Epithelial cell of proximal tubule (primary cell): ENCODE results near the gene NEU3. TPM values are rescaled to one million over a fixed set of nuclear protein-coding genes. Genes with fewer than 3 reads are reported as not detected.
A peak's percentile ranks its signal among the peaks of the same experiment; 100 is the strongest.
"Not testable (repeated sequence)": the region's sequence is repeated elsewhere in the genome, so short reads cannot be mapped to it uniquely, and the experiment has no call there.

Experiments
- DNase-seq: peaks from one replicate; pipeline ENCODE4 v3.0.0-alpha.2; 2011; ENCODE audit warnings: low read depth
- H3K4me3 ChIP-seq: 2 replicates; pipeline ENCODE4 v1.5.1; 2011; ENCODE audit warnings: low read depth, mild to moderate bottlenecking, low read length
- total RNA-seq: library from RNA; depleted of rRNA; stranded (reverse); fragments of >200 nt; gene quantifications from 2 replicates; pipeline ENCODE4 v1.2.3, GENCODE V29; 2015
- TF ChIP-seq, protein P1 (sequence below): conservative IDR thresholded peaks from 2 replicates; pipeline ENCODE4 v1.5.1; 2012; ENCODE audit warnings: low read depth, mild to moderate bottlenecking, low read length

NEU3 gene
- total RNA-seq, 1 donor from 2014 or later = 4.5 TPM

DNA sequence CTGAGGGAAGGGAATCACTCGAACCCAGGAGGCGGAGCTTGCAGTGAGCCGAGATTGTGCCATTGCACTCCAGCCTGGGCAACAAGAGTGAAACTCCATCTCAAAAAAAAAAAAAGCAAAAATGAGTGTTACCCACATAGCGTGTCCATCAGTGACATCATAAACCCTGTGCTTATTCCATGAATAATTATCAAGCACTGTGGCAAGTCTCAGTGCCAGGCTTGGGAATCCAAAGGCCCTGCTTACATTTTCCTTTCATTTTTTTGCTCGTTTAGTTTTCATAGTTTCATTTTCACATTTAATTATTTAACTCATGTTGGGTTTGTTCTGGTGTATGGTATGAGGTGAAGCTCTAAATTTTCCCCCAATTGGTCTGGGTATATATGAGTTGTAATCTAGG is 46.5 kb downstream of the NEU3 start:
- TF ChIP-seq, protein P1, sequence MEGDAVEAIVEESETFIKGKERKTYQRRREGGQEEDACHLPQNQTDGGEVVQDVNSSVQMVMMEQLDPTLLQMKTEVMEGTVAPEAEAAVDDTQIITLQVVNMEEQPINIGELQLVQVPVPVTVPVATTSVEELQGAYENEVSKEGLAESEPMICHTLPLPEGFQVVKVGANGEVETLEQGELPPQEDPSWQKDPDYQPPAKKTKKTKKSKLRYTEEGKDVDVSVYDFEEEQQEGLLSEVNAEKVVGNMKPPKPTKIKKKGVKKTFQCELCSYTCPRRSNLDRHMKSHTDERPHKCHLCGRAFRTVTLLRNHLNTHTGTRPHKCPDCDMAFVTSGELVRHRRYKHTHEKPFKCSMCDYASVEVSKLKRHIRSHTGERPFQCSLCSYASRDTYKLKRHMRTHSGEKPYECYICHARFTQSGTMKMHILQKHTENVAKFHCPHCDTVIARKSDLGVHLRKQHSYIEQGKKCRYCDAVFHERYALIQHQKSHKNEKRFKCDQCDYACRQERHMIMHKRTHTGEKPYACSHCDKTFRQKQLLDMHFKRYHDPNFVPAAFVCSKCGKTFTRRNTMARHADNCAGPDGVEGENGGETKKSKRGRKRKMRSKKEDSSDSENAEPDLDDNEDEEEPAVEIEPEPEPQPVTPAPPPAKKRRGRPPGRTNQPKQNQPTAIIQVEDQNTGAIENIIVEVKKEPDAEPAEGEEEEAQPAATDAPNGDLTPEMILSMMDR = no peak
- no peak overlapping the region for H3K4me3 ChIP-seq
- no peak for DNase-seq

DNA sequence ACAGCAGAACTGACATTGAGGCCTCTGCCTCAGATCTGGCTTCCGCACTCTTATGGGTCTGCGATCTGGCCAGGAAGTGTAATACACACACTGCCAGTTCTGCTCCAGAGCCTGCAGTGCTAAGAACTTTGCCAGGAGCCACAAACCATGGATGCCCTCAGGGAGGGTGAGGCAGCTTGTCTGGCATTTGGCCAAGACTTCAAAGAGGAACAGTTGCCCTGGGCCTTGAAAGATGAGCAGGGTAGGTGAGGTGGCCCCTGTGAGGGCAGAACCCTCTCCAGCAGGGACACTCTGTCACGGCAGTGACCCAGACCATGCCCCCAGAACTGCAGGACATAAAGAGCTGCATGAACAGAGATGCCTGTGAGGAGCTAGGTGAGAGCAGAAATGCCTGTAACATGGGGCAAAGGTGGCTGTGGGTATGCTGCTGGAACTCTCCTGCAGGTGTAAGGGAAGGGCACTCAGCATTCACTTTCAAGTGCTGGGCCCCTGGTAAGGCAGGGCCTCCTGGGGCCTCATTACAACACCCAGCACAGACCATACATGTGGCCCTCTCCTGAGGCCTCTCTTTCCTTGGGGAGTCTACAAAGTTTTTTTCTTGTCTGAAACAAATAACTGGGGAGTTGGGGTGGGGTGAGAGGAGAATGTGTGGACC is 47.3 kb downstream of the NEU3 start:
- TF ChIP-seq, protein P1 = no peak
- peak; percentile 76 for DNase-seq
- no peak overlapping the region for H3K4me3 ChIP-seq

DNA sequence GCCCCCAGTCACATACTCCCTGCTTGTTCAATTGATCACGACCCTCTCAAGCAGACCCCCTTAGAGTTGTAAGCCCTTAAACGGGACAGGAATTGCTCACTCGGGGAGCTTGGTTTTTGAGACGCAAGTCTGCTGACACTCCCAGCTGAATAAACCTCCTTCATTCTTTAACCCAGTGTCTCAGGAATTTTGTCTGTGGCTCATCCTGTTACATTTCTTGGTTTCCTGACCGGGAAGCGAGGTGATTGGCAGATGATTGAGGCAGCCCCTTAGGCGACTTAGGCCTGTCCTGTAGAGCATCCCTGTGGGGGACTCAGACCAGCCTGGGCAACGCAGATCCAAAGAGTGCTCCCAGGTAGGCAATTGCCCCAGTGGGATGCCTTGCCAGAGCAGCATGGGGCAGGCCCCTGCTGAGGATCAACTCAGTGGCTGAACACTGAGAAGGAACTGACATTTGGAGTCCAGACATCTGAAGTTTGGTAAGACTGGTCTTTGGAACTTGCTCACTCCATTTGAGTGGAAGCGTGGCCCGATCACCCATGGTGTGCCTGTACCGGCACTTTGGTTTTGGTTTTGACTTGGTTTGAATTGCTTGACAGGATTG is 51.5 kb downstream of the NEU3 start:
- DNase-seq = no peak
- TF ChIP-seq, protein P1 = no peak
- H3K4me3 ChIP-seq = no peak overlapping the region

DNA sequence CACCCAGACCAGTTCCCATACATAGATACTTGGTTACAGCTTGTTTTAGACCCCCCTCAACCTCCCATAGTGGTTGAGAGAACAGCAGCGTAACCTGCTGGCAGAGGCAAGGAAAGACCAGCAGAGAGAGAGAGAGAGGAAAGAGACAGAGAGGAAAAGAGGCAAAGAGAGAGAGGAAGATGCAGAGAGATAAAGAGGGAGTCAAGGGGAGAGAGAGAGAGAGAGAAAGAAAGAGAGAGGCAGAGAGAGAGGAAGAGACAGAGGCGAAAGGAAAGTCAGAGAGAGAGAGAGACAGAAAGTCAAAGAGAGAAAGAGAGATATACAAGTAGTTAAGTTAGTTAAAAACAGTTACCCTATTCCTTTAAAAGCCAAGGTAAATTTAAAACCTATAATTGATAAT is 52.5 kb downstream of the NEU3 start:
- DNase-seq = no peak
- TF ChIP-seq, protein P1 = no peak
- no peak overlapping the region for H3K4me3 ChIP-seq

DNA sequence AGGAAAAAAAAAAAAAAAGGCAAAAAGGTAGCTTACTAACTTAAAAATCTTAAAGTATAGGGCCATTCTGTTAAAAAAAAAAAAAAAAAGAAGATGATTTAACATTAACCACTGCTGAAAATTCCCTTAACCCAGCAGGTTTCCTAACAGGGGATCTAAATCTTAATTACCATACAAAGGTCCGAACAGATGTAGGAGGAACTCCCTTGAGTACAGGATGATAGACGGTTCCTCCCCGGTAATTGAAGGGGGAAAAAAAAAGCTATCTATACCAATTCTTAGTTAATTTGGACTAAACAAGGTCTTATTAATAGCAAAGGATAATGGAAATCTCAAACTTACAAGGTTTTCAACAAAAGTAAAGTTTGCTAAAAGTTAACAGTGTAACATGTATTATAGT is 53.1 kb downstream of the NEU3 start:
- not testable (repeated sequence) for DNase-seq, H3K4me3 ChIP-seq

DNA sequence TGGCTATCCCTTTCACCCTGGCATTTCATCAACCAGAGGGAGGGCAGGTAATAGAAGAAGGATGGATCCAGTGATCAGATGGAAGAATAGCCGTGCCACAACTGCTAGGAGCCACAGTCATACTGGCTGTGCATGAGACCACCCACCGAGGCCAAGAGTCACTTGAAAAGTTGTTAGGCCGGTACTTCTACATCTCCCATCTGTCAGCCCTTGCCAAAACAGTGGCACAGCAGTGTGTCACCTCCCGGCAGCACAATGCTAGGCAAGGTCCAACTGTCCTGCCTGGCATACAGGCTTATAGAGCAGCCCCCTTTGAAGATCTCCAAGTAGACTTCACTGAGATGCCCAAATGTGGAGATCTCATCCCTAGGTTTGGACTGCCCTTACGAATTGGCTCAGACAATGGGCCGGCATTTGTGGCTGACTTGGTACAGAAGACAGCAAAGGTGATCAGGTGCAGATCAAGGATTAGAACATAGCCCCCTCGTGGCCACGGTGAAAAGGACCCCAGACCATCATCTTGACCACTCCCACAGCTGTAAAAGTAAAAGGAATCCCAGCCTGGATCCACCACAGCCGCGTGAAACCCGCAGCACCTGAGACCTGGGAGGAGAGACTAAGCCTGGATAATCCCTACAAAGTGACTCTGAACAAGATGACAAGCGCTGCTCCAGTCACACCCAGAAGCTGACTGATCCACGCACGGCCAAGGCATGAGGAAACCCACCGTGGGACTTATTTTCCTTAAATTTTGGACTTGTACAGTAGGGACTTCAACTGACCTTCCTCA is 55.8 kb downstream of the NEU3 start:
- DNase-seq = not testable (repeated sequence)

DNA sequence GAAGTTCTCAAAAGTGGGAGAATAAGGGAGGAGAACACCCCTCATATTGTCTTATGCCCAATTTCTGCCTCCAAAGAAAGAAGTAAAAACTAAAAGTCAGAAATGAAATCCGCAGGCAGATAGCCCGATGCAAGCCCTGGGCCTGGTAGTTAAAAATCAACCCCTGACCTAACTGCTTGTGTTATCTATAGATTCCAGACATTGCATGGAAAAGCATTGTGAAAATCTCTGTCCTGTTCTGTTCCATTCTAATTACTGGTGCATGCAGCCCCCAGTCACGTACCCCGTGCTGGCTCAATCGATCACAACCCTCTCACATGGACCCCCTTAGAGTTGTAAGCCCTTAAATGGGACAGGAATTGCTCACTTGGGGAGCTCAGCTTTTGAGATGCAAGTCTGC is 57.9 kb downstream of the NEU3 start:
- not testable (repeated sequence) for H3K4me3 ChIP-seq, DNase-seq

More for the DNA sequence above, 55.8 kb downstream of the NEU3 start:
- H3K4me3 ChIP-seq = not testable (repeated sequence)

DNA sequence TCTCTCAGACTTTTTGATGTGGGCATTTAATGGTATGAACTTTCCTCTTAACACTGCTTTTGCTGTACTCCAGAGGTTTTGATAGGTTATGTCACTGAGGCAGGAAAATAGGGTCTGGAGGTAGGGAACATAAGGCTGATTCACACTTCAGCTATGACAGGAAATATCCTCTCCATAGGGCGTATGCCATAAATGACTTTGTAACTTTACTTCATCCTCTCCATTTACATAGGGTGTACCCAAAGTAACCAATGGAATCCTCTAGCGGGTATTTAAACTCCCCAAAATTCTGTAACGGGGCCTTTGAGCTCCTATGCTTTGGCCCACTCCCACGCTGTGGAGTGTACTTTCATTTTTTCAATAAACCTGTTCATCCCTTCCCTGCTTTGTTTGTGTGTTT is 58.5 kb downstream of the NEU3 start:
- TF ChIP-seq, protein P1 = no peak
- no peak for DNase-seq
- H3K4me3 ChIP-seq = no peak overlapping the region

DNA sequence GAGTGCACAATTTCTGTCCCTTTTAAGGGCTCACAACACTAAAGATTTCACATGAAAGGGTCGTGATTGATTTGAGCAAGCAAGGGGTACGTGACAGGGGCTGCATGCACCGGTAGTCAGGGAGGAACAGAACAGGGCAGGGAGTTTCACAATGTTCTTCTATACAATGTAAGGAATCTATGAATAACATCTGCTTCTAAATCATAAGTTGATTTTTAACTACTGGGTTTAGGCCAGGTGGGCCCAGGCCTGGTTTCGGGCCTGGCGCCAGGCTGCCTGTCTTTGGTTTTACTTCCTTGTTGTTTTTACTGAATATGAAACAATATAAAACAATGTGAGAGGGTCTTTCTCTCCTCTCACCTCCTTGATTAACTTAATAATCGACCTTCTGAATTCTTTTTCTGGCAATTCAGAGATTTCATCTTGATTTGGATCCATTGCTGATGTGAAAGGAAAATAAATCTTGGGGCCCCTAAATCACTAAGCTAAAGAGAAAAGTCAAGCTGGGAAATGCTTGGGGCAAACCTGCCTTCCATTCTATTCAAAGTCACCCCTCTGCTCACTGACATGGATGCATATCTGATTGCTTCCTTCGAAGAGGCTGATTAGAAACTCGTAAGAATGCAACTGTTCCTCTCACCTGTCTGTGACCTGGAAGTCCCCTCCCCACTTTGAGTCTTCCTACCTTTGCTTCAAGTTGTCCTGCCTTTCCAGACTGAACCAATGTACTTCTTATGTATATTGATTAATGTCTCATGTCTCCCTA is 61.0 kb downstream of the NEU3 start:
- not testable (repeated sequence) for H3K4me3 ChIP-seq, DNase-seq
